GM23338 (cell line): ENCODE data around the gene MBLAC1. TPM values are rescaled to one million over a fixed set of nuclear protein-coding genes. Genes with fewer than 3 reads are reported as not detected.

ENCODE experiments used
- EZH2phosphoT487 ChIP-seq: fragments of 200-600 bp; sonication (generic); IDR thresholded peaks from one replicate; pipeline ENCODE4 v1.8.1; 2018; ENCODE audit warnings: antibody characterized with exemption; ENCODE audit not compliant: unreplicated experiment
- NANOG ChIP-seq: IDR thresholded peaks from 2 replicates; pipeline ENCODE4 v1.6.1; 2016; ENCODE audit warnings: antibody characterized with exemption, borderline replicate concordance
- POLR2AphosphoS5 ChIP-seq: IDR thresholded peaks from 2 replicates; pipeline ENCODE4 v1.6.1; 2016; ENCODE audit warnings: antibody characterized with exemption, low read depth
- ZNF114 ChIP-seq: fragments of 250-450 bp; sonication (Bioruptor Pico); IDR thresholded peaks from 2 replicates; pipeline ENCODE4 v1.5.0; 2020; ENCODE audit warnings: mild to moderate bottlenecking, moderate library complexity
- ZNF331 ChIP-seq: fragments of 250-450 bp; sonication (Bioruptor Pico); IDR thresholded peaks from 2 replicates; pipeline ENCODE4 v1.5.0; 2020; ENCODE audit warnings: low read depth, mild to moderate bottlenecking, moderate library complexity
- polyA plus RNA-seq: library from polyadenylated mRNA; unstranded; fragments of >200 nt; fragmentation: Nextera tagmentation; extraction: Ambion mirVana; gene quantifications from 2 replicates; pipeline ENCODE4 v1.2.1, GENCODE V29; 2016
- total RNA-seq: library from RNA; depleted of rRNA; stranded (reverse); fragments of >200 nt; shearing (Covaris generic); gene quantifications from 2 replicates; pipeline ENCODE4 v1.2.3, GENCODE V29; 2014
- TF ChIP-seq, protein P1 (sequence below): fragments of 250-450 bp; sonication (Bioruptor Pico); IDR thresholded peaks from 2 replicates; pipeline ENCODE4 v1.5.0; 2020; ENCODE audit warnings: mild to moderate bottlenecking, moderate library complexity
- TF ChIP-seq, protein P2 (sequence below): IDR thresholded peaks from one replicate; pipeline ENCODE4 v1.6.1; 2018; ENCODE audit warnings: antibody characterized with exemption; ENCODE audit not compliant: unreplicated experiment

MBLAC1 gene
- total and polyA plus RNA-seq, 2 experiments from 2014 or later: 2.7 to 5.7 TPM

DNA sequence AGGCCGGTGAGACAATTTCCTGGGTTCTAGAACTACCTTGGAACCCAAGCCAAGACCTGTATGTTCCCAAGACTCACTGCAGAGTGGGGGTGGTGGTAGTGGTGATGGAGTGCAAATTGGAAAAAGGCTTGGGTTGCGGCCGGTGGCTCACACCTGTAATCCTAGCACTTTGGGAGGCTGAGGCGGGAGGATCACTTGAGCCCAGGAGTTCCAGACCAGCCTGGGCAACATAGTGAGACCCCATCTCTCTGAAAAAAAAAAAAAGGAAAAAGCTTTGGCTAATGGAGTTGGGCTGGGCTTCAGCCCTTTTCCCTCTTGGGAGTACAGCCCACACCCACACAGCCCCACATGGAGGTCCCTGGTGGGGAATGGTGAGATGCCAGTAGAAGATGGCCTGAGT lies 21.2 kb upstream of the MBLAC1 start (continued):
- TF ChIP-seq, protein P1, sequence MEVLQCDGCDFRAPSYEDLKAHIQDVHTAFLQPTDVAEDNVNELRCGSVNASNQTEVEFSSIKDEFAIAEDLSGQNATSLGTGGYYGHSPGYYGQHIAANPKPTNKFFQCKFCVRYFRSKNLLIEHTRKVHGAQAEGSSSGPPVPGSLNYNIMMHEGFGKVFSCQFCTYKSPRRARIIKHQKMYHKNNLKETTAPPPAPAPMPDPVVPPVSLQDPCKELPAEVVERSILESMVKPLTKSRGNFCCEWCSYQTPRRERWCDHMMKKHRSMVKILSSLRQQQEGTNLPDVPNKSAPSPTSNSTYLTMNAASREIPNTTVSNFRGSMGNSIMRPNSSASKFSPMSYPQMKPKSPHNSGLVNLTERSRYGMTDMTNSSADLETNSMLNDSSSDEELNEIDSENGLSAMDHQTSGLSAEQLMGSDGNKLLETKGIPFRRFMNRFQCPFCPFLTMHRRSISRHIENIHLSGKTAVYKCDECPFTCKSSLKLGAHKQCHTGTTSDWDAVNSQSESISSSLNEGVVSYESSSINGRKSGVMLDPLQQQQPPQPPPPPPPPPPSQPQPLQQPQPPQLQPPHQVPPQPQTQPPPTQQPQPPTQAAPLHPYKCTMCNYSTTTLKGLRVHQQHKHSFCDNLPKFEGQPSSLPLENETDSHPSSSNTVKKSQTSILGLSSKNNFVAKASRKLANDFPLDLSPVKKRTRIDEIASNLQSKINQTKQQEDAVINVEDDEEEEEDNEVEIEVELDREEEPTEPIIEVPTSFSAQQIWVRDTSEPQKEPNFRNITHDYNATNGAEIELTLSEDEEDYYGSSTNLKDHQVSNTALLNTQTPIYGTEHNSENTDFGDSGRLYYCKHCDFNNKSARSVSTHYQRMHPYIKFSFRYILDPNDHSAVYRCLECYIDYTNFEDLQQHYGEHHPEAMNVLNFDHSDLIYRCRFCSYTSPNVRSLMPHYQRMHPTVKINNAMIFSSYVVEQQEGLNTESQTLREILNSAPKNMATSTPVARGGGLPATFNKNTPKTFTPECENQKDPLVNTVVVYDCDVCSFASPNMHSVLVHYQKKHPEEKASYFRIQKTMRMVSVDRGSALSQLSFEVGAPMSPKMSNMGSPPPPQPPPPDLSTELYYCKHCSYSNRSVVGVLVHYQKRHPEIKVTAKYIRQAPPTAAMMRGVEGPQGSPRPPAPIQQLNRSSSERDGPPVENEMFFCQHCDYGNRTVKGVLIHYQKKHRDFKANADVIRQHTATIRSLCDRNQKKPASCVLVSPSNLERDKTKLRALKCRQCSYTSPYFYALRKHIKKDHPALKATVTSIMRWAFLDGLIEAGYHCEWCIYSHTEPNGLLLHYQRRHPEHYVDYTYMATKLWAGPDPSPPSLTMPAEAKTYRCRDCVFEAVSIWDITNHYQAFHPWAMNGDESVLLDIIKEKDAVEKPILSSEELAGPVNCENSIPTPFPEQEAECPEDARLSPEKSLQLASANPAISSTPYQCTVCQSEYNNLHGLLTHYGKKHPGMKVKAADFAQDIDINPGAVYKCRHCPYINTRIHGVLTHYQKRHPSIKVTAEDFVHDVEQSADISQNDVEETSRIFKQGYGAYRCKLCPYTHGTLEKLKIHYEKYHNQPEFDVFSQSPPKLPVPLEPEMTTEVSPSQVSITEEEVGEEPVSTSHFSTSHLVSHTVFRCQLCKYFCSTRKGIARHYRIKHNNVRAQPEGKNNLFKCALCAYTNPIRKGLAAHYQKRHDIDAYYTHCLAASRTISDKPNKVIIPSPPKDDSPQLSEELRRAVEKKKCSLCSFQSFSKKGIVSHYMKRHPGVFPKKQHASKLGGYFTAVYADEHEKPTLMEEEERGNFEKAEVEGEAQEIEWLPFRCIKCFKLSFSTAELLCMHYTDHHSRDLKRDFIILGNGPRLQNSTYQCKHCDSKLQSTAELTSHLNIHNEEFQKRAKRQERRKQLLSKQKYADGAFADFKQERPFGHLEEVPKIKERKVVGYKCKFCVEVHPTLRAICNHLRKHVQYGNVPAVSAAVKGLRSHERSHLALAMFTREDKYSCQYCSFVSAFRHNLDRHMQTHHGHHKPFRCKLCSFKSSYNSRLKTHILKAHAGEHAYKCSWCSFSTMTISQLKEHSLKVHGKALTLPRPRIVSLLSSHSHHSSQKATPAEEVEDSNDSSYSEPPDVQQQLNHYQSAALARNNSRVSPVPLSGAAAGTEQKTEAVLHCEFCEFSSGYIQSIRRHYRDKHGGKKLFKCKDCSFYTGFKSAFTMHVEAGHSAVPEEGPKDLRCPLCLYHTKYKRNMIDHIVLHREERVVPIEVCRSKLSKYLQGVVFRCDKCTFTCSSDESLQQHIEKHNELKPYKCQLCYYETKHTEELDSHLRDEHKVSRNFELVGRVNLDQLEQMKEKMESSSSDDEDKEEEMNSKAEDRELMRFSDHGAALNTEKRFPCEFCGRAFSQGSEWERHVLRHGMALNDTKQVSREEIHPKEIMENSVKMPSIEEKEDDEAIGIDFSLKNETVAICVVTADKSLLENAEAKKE (CRISPR knock-in tag): no peak
- TF ChIP-seq NANOG (no peak), ZNF331 (CRISPR knock-in tag) (no peak), ZNF114 (CRISPR knock-in tag) (no peak), EZH2phosphoT487 (no peak), POLR2AphosphoS5 (no peak)
- TF ChIP-seq, protein P2, sequence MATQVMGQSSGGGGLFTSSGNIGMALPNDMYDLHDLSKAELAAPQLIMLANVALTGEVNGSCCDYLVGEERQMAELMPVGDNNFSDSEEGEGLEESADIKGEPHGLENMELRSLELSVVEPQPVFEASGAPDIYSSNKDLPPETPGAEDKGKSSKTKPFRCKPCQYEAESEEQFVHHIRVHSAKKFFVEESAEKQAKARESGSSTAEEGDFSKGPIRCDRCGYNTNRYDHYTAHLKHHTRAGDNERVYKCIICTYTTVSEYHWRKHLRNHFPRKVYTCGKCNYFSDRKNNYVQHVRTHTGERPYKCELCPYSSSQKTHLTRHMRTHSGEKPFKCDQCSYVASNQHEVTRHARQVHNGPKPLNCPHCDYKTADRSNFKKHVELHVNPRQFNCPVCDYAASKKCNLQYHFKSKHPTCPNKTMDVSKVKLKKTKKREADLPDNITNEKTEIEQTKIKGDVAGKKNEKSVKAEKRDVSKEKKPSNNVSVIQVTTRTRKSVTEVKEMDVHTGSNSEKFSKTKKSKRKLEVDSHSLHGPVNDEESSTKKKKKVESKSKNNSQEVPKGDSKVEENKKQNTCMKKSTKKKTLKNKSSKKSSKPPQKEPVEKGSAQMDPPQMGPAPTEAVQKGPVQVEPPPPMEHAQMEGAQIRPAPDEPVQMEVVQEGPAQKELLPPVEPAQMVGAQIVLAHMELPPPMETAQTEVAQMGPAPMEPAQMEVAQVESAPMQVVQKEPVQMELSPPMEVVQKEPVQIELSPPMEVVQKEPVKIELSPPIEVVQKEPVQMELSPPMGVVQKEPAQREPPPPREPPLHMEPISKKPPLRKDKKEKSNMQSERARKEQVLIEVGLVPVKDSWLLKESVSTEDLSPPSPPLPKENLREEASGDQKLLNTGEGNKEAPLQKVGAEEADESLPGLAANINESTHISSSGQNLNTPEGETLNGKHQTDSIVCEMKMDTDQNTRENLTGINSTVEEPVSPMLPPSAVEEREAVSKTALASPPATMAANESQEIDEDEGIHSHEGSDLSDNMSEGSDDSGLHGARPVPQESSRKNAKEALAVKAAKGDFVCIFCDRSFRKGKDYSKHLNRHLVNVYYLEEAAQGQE: no peak
